Central memory CD4-positive, alpha-beta T cell (primary cell): Measurements from ENCODE around the gene TIGD6.
A peak's percentile ranks its signal among the peaks of the same experiment; 100 is the strongest.
"Not testable (repeated sequence)": the region's sequence is repeated elsewhere in the genome, so short reads cannot be mapped to it uniquely, and the experiment has no call there.

Experiments
- DNase-seq: peaks from one replicate; pipeline ENCODE4 v3.0.0; 2022

The TIGD6 gene

DNA sequence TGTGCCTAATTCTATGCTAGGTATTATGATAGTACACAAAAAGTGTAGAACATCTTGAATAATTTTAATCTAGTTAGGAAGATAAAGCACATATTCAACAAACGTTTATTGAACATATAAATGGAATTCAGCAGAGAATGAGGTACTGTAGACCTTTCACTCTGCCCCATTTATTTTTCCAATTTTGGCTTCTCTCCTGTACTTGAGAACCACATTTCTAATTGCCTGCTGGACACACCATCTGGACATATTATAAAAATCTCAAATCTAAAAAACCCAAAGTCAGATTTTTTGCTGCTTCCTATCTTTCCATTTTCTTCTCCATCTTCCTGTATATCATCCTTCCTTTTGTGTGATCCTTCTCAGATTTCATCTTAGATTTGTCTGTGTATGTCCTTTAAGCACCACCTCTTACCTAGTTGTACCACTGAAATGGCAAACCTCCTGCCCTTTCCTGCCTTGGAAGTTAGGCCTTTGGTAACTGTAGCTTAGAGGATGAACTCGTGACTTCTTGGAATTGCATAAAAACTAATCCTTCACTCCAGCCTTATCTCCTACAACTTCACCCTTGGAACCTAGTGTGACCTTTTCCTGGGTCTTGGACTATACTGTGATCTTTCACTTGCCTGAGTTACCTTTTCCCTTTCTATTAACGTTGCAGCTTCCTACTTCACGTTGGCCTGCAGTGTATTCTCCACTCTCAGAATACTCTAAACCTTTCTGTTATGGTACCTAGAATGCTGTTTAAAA is 31.1 kb downstream of the TIGD6 start:
- DNase-seq = no peak

- DNase-seq = no peak
These were observed 33.5 kb downstream of the TIGD6 start for GRCh38 chr5:149966946-149967345.

- no peak for DNase-seq
These were observed 36.7 kb downstream of the TIGD6 start for GRCh38 chr5:149963729-149964128.

DNA sequence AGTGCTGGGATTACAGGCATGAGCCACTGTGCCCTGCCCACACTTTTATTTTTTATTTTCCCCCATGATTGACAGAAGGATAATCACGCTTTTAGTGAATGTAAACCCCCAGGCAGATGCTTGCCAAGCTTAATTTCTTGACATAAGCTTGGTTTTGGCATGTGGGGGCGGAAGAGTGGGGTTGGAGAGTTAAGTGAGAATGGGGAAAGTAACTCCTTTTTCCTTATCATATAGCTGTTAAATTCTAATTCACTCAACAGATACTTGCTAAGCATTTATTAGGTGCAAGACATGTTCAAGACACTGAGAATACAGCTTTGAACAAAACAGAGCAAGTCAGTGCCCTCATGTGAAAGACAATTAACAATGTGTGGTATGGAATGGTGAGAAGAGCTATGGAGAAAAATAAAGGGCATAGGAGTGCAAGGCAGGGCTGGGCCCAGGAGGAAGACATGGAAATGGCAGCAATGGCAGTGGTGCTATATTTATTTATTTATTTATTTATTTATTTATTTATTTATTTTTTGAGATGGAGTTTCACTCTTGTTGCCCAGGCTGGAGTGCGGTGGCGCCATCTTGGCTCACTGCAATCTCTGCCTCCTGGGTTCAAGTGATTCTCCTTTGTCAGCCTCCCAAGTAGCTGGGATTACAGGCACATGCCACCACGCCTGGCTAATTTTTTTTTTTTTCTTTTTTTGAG is 37.7 kb downstream of the TIGD6 start:
- no peak for DNase-seq

DNA sequence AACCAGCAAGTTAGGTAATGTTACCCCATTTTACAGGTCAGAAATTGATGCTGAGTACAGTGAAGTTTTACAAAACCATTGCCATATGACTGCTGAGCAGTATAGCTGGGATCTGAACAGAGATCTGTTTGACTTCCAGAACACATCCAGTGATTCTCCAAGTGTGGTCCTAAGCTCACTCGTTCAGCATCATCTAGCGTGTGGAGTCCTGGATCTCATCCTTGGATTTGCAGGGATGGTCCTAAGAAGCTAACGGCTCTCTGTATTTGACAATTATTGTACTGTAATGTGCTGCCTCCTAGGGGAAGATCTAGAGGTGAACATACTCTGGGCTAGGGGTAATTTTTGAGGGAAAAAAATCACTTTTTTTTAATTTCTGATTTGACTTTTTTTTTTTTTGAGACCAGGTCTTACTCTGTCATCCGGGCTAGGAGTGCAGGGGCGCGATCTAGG is 38.5 kb downstream of the TIGD6 start:
- no peak for DNase-seq

DNA sequence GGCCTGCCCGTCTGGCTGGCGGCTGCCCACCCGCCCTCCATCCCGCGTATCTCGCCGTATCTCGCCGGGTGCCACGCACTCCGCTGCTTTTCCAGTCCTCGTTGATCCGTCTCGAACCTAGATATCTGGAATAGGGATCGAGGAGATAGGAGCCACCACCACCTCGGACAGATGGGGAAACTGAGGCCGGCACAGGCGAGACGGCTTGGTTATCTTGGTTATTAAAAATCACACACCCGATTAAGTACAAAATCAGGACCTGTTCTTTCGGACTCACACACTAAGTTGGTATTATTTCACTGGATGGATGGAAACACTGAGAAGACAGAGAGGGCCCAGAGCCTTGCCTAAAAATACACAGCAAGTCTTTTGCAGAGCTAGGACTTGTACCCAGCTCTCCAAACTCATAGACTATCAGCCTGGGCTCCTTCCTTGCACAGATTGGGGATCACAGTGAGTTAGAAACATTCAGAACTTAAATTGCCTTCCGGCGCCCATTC is 39.2 kb downstream of the TIGD6 start:
- no peak for DNase-seq

- peak; percentile 91 for DNase-seq
These were observed 39.9 kb downstream of the TIGD6 start, which contains the start of gene SLC26A2 for GRCh38 chr5:149960272-149961185. Gene SLC26A2, plus strand, starts transcription at chr5:149960758. Its CDS starts 16,895 bp downstream, at chr5:149977653.

- peak; percentile 29 for DNase-seq
These were observed 40.8 kb downstream of the TIGD6 start for GRCh38 chr5:149959406-149960236.

- no peak for DNase-seq
These were observed 42.6 kb downstream of the TIGD6 start for GRCh38 chr5:149957855-149958254.

- DNase-seq = no peak
These were observed 43.8 kb downstream of the TIGD6 start for GRCh38 chr5:149956685-149957084.

DNA sequence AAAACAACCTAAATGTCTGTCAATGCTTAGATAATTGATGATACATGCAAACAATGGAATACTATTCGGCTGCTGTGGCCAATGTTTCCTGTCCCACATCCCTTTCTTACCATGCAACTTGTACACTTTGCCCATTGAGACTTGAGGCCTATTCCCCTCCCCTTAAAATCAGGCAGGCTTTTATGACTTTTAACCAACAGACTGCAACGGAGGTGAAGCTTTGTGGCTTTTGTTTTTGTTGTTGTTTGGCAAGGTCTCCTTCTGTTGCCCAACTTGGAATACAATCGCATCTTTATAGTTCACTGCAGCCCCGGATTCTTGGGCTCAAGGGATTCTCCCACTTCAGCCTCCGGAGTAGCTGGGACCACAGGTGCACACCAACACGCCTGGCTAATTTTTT is 45.7 kb downstream of the TIGD6 start:
- DNase-seq = no peak

DNA sequence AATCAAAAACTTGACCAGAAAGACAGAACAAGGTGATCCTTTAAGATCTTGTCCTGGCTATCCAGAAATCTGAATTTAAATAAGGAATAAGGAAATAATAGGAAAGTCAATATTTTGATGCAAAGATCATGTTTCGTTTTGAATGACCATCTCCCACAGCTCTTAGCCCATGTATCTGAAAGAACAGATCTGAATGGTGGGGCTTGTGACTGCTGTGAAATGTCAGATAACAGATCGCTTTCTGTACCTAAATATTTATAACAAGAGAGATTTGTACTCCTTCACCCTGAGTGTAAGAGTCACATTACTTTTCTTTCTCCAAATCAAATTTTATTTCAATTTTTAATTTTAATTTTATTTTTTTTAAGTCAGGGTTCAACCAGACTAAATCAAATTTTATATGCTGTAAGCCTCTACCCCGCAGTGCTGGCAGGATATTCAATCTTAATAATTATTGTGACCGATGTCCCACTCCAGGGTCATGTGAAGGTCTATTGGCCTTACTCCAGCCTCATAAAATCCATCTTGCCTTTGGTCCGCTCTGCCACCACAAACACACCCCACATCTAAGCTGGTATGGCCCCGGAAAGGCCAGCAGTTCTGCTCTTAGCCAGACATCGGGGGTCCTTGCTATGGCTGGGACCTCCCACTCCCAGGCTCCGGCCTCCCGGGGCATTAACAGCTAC is 46.9 kb downstream of the TIGD6 start:
- no peak for DNase-seq

- DNase-seq = no peak
These were observed 49.2 kb downstream of the TIGD6 start for GRCh38 chr5:149951138-149951749.

DNA sequence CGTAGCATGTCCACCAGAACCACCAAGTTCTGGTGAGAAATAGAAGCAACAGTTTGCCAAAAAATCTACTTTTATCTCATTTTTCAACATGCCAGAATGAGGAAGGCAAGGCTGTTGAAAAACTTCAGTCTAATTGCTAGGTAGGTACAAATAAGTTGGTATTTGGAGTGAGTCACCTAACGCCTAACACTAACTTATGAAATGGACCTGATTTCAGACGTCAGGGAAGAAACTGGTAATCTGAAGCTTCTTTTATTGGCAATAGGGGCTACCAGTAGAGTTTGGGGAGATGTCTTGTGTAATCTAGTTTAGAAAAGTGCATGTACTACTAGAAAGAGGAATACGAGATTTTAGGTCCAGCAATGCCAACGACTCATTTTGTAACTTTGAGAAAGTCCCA is 51.5 kb downstream of the TIGD6 start:
- no peak for DNase-seq

DNA sequence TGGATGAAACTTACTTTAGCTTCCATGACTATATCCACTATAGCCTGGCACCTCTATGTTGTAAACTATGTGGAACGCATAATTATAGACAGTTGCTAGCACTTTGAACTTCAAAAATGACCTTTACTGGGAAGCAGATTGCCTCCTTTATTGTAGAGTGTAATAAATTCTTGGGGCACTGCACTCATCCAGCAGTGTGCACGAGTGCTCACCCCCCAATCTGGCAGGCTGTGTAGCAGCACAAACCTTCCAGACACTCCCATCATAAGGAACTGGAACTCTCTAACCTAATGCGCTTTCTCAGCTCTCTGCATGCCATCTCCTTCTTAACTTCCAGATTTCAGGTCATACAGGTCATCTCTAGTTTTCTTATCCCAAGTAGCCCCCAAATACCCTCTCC is 54.3 kb downstream of the TIGD6 start:
- no peak for DNase-seq

GRCh38 chr5:149944666-149945065 is 55.8 kb downstream of the TIGD6 start, which contains the start of gene PDE6A:
Gene PDE6A, minus strand, starts transcription at chr5:149944793. Its CDS starts 120 bp downstream, at chr5:149944673.
- no peak for DNase-seq

GRCh38 chr5:149943177-149943949 is 57.1 kb downstream of the TIGD6 start:
- DNase-seq = not testable (repeated sequence)
